ENCODE measurements around the gene ARL16. TPM values are rescaled to one million over a fixed set of nuclear protein-coding genes. Genes with fewer than 3 reads are reported as not detected.

The ARL16 gene
- total RNA-seq, 4 donors from 2014 or later, result 19.1 to 34.3 (median 27.9) TPM

DNA sequence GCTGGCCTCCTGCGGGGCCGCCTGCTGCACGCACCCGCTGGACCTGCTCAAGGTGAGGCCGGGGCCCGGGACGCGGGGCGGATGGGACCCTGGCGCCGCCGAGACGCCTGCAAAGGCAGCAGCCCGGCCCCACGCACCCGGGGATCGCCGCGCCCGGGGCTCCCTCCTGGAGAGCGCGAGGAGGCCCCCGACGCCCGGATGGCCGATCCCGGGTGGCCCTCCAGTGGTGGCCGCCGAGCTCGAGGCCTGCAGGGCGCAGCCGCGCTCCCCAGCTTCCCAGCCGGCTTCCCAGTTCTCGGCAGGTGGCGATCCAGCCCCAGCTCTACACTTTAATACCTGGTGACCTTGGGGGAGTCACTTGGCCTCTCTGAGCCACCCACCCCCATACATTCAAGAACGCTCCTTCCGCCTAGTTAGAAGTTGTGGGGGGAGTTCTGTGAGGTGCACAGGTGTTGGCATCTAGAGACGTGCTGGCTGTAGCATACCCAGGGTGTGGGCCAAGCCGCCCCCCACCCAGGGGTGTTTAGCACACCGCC, 28.9 kb upstream of the ARL16 start:
- 0 to 25% methylated on average over 5 to 9 of the region's 41 CpGs for whole genome bisulfite sequencing, 2 donors
- H3K27ac ChIP-seq, result peak overlapping the region; percentile 76 to 92 (median 90)
- DNase-seq, result no peak
- intact Hi-C loops (cut with DNase I), result no loop called here
- peaks cover 32 to 72% (median 37%) of the 10 kb centered on the region in 3 donors for H3K4me1 ChIP-seq
- peak overlapping the region; percentile 68 to 94 (median 91) for H3K4me3 ChIP-seq
- no peak for TF ChIP-seq POLR2A (IDR thresholded peaks at IDR 0.05)
- TF ChIP-seq, protein P1, sequence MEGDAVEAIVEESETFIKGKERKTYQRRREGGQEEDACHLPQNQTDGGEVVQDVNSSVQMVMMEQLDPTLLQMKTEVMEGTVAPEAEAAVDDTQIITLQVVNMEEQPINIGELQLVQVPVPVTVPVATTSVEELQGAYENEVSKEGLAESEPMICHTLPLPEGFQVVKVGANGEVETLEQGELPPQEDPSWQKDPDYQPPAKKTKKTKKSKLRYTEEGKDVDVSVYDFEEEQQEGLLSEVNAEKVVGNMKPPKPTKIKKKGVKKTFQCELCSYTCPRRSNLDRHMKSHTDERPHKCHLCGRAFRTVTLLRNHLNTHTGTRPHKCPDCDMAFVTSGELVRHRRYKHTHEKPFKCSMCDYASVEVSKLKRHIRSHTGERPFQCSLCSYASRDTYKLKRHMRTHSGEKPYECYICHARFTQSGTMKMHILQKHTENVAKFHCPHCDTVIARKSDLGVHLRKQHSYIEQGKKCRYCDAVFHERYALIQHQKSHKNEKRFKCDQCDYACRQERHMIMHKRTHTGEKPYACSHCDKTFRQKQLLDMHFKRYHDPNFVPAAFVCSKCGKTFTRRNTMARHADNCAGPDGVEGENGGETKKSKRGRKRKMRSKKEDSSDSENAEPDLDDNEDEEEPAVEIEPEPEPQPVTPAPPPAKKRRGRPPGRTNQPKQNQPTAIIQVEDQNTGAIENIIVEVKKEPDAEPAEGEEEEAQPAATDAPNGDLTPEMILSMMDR (IDR thresholded peaks at IDR 0.05), result peak in 4 of 6 experiments; percentile 13 to 47 (median 23)
- no peaks in the 10 kb centered on the region for H3K9me3 ChIP-seq
- H3K36me3 ChIP-seq, result peaks cover 0 to 41% (median 5%) of the 10 kb centered on the region in 3 donors
- no peaks in the 10 kb centered on the region for H3K27me3 ChIP-seq

DNA sequence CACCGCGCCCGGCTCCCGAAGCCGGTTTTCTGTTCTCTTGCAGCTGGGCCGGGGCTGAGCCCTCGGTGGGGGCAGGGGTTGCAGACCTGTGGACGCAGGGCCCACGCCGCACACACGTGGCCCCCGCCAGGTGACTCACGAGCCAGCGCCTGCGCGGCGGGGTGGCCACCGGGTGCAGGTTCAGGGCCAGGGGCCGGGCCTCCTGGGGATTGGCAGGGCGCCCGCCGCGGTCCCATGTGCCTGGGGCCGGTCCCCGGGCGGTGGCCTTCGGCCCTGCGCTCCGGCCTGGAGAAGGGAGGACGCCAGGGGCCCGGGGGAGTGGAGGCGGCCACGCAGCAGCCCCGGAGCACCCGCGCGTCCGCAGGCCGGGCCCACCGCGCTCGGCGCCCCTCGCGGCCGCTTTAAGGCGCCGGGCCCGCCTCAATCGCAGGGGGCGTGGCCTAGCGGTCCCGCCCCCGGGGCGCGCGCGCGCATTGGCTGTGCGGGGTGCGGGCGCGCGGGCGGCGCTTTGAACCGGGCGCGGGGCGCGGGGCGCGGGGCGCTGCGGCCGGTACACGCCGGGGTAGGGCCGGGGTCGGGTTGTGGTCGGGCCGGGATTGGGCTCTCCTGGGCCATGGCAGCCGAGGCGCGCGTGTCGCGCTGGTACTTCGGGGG, 28.3 kb upstream of the ARL16 start, which contains the start of gene SLC25A10:
Gene SLC25A10 (plus strand): TSS at position 471 of the 654 bp plus-strand sequence. CDS start 143 bp downstream, at position 614.
- Histone ChIP-seq H3K4me1 (peaks cover 32 to 72% (median 37%) of the 10 kb centered on the region in 3 donors), H3K27ac (peak within 1 kb of the TSS; percentile 76 to 92 (median 90)), H3K4me3 (peak within 1 kb of the TSS; percentile 68 to 94 (median 91)), H3K9me3 (no peaks in the 10 kb centered on the region), H3K27me3 (no peaks in the 10 kb centered on the region), H3K36me3 (peaks cover 5 to 41% (median 11%) of the 10 kb centered on the region in 3 donors)
- TF ChIP-seq, protein P1 (IDR thresholded peaks at IDR 0.05), result peak in 3 of 6 experiments; percentile 20 to 49 (median 37)
- peak in 1 of 4 donors; percentile 38 for TF ChIP-seq POLR2A (IDR thresholded peaks at IDR 0.05)
- no CpG with 5 or more reads among the region's 89 CpGs for WGBS, 2 donors
- DNase-seq, result no peak
- intact Hi-C loops (cut with DNase I), result no loop called here

DNA sequence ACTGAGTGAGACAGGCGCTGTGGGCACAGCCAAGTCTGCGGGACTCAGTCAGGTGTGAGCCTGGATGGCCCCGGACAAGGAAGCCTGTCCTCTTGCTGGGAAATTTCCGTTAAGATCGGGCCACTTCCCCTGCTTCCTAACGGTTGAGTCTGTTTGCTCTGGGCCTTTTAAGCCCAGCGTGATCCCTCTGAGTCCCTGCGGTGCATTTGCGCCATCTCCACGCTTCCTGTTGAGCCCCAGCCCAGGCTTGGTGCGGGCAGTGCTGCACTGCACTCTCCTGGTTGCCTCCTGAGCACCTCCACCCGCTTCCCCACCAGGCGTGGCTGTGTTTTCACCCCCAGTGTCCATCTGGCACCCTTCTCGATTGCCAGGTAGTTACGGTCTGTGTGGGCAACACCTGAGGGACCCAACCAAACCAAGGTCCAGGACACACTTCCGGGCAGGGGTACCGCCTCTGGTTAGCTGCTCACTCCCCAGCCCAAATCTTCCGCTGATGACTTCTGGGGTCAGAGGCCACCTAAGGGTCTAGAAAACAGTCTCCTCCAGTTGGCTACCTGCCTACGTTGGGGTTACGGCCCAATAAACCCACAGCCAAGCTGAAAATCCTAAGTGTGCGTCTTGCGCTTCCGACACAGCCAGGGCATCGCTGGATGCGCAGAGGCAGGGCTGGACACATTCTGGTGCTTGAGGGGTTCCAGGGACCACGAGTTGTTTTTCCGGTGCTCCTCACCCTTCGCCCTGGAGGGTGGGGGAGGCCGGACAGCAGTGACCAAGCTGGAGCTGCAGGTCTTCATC, 27.1 kb upstream of the ARL16 start:
- no peaks in the 10 kb centered on the region for H3K9me3 ChIP-seq
- H3K4me1 ChIP-seq, result peaks cover 32 to 62% (median 37%) of the 10 kb centered on the region in 3 donors
- H3K27ac ChIP-seq, result peak overlapping the region; percentile 19 to 92 (median 84)
- H3K27me3 ChIP-seq, result no peaks in the 10 kb centered on the region
- TF ChIP-seq, protein P1 (IDR thresholded peaks at IDR 0.05), result no peak
- no peak for TF ChIP-seq POLR2A (IDR thresholded peaks at IDR 0.05)
- intact Hi-C loops (cut with DNase I), result no loop called here
- no peak for DNase-seq
- H3K4me3 ChIP-seq, result peak overlapping the region in 3 of 4 donors; percentile 68 to 94 (median 92)
- 5 to 14% methylated on average over 7 to 17 of the region's 29 CpGs for WGBS, 2 donors
- peaks cover 18 to 41% (median 18%) of the 10 kb centered on the region in 3 donors for H3K36me3 ChIP-seq

DNA sequence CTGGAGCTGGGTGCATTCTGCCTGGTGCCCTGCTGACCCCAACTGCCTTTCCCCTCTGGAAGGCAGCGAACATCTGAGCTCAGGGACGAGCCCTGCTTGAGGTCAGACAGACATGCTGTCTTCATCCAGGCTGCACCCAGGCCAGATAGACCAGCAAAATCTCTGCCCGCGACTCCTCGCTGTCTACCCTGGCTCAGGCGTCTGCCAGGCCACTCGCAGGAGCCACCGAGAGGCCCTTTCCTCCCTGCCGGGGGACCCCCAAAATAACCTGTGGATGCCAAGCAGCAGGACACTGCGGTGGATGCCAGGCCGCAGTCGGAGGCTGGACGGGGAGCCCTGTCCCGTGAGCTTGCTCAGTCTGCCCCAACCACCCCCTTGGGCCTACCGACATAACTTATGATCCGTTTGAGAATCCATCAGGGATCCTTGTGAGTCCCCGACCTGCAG, 25.2 kb upstream of the ARL16 start:
- TF ChIP-seq, protein P1 (IDR thresholded peaks at IDR 0.05), result no peak
- TF ChIP-seq POLR2A (IDR thresholded peaks at IDR 0.05), result no peak
- H3K27ac ChIP-seq, result no peak overlapping the region
- no peaks in the 10 kb centered on the region for H3K27me3 ChIP-seq
- intact Hi-C loops (cut with DNase I), result no loop called here
- 83 to 92% methylated on average over 12 to 14 of the region's 17 CpGs for WGBS, 2 donors
- H3K36me3 ChIP-seq, result peaks cover 18 to 41% (median 27%) of the 10 kb centered on the region in 3 donors
- H3K4me1 ChIP-seq, result peaks cover 32 to 55% (median 37%) of the 10 kb centered on the region in 3 donors
- DNase-seq, result no peak
- no peak overlapping the region for H3K4me3 ChIP-seq
- H3K9me3 ChIP-seq, result no peaks in the 10 kb centered on the region

Data from esophagus squamous epithelium (tissue), 5 donors.